Measurements from ENCODE around the gene GTF2E1. TPM values are rescaled to one million over a fixed set of nuclear protein-coding genes. Genes with fewer than 3 reads are reported as not detected.

GTF2E1 gene
- total RNA-seq, 1 experiment from 2014 or later, result 21.5 TPM

GRCh38 chr3:120797857-120798256 is 55.3 kb downstream of the GTF2E1 start:
- RAD21 ChIA-PET (ENCODE audit: low non-redundant PET in 1 of 2, low total read pairs in 2 of 2, uncharacterized antibody in 2 of 2, unreplicated experiment in 2 of 2), result no interaction called here
- H3K9me3 ChIP-seq (ENCODE audit: control insufficient read depth in 1 of 2, insufficient read depth in 1 of 2, low read depth in 1 of 2, low read length in 2 of 2), result no peaks in the 10 kb centered on the region
- H3K27me3 ChIP-seq (ENCODE audit: insufficient read depth, low read length), result no peaks in the 10 kb centered on the region
- POLR2A ChIA-PET, result no interaction called here
- no peaks in the 10 kb centered on the region for H3K36me3 ChIP-seq (ENCODE audit: control insufficient read depth in 1 of 2, insufficient read depth in 2 of 2, low read length in 2 of 2)
- no peak overlapping the region for H3K9ac ChIP-seq (ENCODE audit: low read length)
- CTCF ChIA-PET, result interaction anchor here (0.9 kb wide), 1 partner anchor 237 kb away, joined by 3 read pairs; no protein-coding TSS in a partner anchor
- intact Hi-C loops (cut with micrococcal nuclease), result loop anchor here (2.0 kb wide), 1 partner anchor 231 kb away; no protein-coding TSS in a partner anchor
- no peaks in the 10 kb centered on the region for H3K9me2 ChIP-seq (ENCODE audit: insufficient read depth)
- H2AFZ ChIP-seq (ENCODE audit: low read depth, low read length, poor library complexity, severe bottlenecking), result no peak overlapping the region
- no peaks in the 10 kb centered on the region for H4K20me1 ChIP-seq (ENCODE audit: insufficient read depth)
- no peaks in the 10 kb centered on the region for H3K79me2 ChIP-seq (ENCODE audit: insufficient read depth, low read length)
- no TSS peak for BruUV-seq (replicated peaks)
- TF ChIP-seq, protein P1, sequence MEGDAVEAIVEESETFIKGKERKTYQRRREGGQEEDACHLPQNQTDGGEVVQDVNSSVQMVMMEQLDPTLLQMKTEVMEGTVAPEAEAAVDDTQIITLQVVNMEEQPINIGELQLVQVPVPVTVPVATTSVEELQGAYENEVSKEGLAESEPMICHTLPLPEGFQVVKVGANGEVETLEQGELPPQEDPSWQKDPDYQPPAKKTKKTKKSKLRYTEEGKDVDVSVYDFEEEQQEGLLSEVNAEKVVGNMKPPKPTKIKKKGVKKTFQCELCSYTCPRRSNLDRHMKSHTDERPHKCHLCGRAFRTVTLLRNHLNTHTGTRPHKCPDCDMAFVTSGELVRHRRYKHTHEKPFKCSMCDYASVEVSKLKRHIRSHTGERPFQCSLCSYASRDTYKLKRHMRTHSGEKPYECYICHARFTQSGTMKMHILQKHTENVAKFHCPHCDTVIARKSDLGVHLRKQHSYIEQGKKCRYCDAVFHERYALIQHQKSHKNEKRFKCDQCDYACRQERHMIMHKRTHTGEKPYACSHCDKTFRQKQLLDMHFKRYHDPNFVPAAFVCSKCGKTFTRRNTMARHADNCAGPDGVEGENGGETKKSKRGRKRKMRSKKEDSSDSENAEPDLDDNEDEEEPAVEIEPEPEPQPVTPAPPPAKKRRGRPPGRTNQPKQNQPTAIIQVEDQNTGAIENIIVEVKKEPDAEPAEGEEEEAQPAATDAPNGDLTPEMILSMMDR (IDR thresholded peaks at IDR 0.05 in 2 of 3, conservative IDR thresholded peaks at IDR 0.05 in 1 of 3; ENCODE audit: borderline replicate concordance in 1 of 3, insufficient read depth in 1 of 3, low read depth in 2 of 3, low read length in 2 of 3), result no peak
- TF ChIP-seq RAD21 (IDR thresholded peaks at IDR 0.05; ENCODE audit: low read depth), result no peak
- TF ChIP-seq CEBPB (IDR thresholded peaks at IDR 0.05; ENCODE audit: low read depth), result no peak
- TF ChIP-seq REST (IDR thresholded peaks at IDR 0.05; ENCODE audit: low read depth), result no peak
- TF ChIP-seq TCF7L2 (IDR thresholded peaks at IDR 0.05; ENCODE audit: borderline replicate concordance, extremely low read depth, insufficient read depth, insufficient read length), result no peak
- TF ChIP-seq ZNF274 (IDR thresholded peaks at IDR 0.05; ENCODE audit: low read depth, low read length), result no peak
- no peak for TF ChIP-seq EZH2phosphoT487 (IDR thresholded peaks at IDR 0.05; ENCODE audit: borderline replicate concordance)
- TF ChIP-seq EGR1 (IDR thresholded peaks at IDR 0.05; ENCODE audit: low read depth), result no peak
- TF ChIP-seq POLR2A (IDR thresholded peaks at IDR 0.05; ENCODE audit: borderline replicate concordance, extremely low read depth, insufficient read depth, insufficient read length), result no peak
- TF ChIP-seq JUND (IDR thresholded peaks at IDR 0.05), result no peak
- TF ChIP-seq ATF3 (IDR thresholded peaks at IDR 0.05), result no peak
- no peak for TF ChIP-seq ELF1 (IDR thresholded peaks at IDR 0.05; ENCODE audit: borderline replicate concordance, low read depth)
- TF ChIP-seq SRF (IDR thresholded peaks at IDR 0.05; ENCODE audit: low read depth), result no peak
- no peak for TF ChIP-seq FOSL1 (IDR thresholded peaks at IDR 0.05; ENCODE audit: low read depth)
- TF ChIP-seq EZH2 (IDR thresholded peaks at IDR 0.05), result no peak
- no peak for TF ChIP-seq SIN3A (IDR thresholded peaks at IDR 0.05; ENCODE audit: low read depth)
- TF ChIP-seq POLR2AphosphoS5 (IDR thresholded peaks at IDR 0.05; ENCODE audit: low read depth, low read length), result no peak
- no peak for TF ChIP-seq SP1 (IDR thresholded peaks at IDR 0.05; ENCODE audit: low read depth)
- no peak for TF ChIP-seq MAX (IDR thresholded peaks at IDR 0.05)
- no peak for TF ChIP-seq CBX3 (IDR thresholded peaks at IDR 0.05; ENCODE audit: low read depth)
- DNase-seq (ENCODE audit: low read depth, low spot score) (no peak), ATAC-seq (no peak)
- no peak overlapping the region for H3K4me2 ChIP-seq (ENCODE audit: low read length)
- H3K4me1 ChIP-seq (ENCODE audit: control insufficient read depth in 1 of 2, insufficient read depth in 2 of 2, low read length in 2 of 2), result peaks cover 0 to 12% of the 10 kb centered on the region in 2 experiments; a peak in 2 of 4 replicates
- no peak overlapping the region for H3K4me3 ChIP-seq (replicated peaks in 1 of 2; ENCODE audit: low read depth in 1 of 2, low read length in 2 of 2)
- H3K27ac ChIP-seq (ENCODE audit: low read depth, low read length), result no peak overlapping the region
